WI38 (cell line): ENCODE results near the gene RAB3IL1.

Experiments used
- H3K4me3 ChIP-seq: 2 replicates; pipeline ENCODE4 v1.5.1; 2011; ENCODE audit warnings: low read depth, mild to moderate bottlenecking, control low read depth, low read length
- TF ChIP-seq, protein P1 (sequence below): IDR thresholded peaks from 2 replicates; pipeline ENCODE4 v1.5.1; 2012; ENCODE audit warnings: low read depth, mild to moderate bottlenecking, control low read depth, low read length

Gene RAB3IL1

DNA sequence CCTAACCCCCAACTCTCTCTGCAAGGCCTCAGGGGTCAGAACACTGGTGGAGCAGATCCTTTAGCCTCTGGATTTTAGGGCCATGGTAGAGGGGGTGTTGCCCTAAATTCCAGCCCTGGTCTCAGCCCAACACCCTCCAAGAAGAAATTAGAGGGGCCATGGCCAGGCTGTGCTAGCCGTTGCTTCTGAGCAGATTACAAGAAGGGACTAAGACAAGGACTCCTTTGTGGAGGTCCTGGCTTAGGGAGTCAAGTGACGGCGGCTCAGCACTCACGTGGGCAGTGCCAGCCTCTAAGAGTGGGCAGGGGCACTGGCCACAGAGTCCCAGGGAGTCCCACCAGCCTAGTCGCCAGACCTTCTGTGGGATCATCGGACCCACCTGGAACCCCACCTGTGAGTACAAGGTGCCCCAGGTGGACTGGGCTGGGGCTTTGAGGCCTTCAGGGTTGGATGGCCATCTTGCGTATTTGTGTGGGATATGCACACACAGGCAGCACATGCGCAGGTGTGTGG lies 32.7 kb upstream of the RAB3IL1 start, which contains the start of gene BEST1:
Gene BEST1, plus strand, starts transcription at position 317 of the 513 bp plus-strand sequence. CDS start 1,456 bp downstream, outside the sequence.
- TF ChIP-seq, protein P1, sequence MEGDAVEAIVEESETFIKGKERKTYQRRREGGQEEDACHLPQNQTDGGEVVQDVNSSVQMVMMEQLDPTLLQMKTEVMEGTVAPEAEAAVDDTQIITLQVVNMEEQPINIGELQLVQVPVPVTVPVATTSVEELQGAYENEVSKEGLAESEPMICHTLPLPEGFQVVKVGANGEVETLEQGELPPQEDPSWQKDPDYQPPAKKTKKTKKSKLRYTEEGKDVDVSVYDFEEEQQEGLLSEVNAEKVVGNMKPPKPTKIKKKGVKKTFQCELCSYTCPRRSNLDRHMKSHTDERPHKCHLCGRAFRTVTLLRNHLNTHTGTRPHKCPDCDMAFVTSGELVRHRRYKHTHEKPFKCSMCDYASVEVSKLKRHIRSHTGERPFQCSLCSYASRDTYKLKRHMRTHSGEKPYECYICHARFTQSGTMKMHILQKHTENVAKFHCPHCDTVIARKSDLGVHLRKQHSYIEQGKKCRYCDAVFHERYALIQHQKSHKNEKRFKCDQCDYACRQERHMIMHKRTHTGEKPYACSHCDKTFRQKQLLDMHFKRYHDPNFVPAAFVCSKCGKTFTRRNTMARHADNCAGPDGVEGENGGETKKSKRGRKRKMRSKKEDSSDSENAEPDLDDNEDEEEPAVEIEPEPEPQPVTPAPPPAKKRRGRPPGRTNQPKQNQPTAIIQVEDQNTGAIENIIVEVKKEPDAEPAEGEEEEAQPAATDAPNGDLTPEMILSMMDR = no peak
- H3K4me3 ChIP-seq = no peak within 1 kb of the TSS

DNA sequence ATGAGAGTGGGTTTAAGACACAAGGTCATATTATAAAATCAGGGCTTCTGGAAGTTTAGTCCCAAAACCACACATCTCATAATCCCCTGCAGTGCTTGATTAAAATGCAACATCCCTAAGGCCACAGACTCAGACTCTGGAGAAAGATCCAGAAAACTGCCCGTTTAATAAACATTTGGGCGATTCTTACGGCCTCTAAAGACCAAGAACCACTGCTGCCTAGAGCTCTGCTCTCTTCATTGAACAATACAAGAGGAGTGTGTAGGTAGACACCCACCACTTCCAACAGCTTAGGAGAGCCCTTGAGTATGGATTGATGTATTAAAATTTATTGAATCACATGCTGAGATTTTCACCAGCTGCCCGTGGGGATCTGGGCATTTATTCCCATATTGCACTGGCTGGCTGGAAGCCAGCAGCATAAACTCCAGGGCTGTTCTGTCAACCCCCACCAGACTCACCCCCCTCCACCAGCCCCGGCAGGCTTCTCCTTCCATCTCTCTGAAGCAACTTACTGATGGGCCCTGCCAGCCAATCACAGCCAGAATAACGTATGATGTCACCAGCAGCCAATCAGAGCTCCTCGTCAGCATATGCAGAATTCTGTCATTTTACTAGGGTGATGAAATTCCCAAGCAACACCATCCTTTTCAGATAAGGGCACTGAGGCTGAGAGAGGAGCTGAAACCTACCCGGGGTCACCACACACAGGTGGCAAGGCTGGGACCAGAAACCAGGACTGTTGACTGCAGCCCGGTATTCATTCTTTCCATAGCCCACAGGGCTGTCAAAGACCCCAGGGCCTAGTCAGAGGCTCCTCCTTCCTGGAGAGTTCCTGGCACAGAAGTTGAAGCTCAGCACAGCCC lies 32.0 kb upstream of the RAB3IL1 start:
- no peak overlapping the region for H3K4me3 ChIP-seq
- TF ChIP-seq, protein P1 = no peak

DNA sequence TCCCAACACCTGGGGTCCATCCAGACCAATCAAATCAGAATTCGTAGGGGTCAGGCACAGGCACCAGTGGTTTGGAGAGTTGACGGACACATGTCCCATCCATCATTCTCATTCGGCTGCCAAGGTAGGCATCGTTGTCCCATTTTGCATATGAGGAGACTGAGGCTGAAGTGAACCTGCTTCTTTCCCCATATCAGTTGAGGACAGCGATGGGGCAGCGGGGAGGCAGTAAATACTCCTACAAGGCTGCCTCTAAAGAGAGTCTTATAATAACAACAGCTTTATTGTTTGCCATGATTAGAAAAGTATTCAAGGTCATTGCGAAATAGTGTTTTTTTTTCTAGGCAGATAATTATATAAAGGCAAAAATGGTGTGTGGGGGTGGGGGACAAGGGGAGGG lies 31.1 kb upstream of the RAB3IL1 start:
- TF ChIP-seq, protein P1 = no peak
- H3K4me3 ChIP-seq = no peak overlapping the region

DNA sequence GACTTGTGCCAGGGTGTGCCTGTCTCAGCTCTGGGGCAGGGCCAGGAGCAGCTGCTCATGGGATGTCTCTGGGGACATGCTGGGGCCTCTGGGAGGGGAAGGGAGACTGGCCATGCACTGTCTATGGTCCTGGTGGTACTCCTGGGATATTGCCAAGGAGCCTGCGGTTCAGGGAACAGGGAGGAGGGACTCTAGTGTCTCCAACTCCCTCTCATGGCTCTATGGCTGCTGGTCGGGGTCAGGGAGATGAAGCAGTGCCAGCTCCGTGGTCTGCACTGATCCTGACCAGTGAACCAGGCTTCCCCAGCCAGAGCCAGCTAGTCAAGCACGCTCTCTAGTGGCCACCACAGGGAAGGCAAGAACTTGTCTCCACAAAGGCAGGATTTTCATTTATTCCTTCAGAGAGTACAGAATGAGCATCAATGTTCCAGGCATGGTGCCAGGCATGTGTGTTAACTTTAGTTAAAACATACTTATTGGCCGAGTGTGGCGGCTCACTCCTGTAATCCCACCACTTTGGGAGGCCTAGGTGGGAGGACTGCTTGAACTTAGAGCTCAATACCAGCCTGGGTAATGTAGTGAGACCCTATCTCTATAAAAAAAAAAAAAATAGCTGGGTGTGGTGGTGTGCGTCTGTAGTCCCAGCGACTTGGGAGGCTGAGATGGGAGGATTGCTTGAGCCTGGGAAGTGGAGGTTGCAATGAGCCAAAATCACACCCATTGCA lies 30.3 kb upstream of the RAB3IL1 start:
- TF ChIP-seq, protein P1 = peak; percentile 97
- H3K4me3 ChIP-seq = no peak overlapping the region

DNA sequence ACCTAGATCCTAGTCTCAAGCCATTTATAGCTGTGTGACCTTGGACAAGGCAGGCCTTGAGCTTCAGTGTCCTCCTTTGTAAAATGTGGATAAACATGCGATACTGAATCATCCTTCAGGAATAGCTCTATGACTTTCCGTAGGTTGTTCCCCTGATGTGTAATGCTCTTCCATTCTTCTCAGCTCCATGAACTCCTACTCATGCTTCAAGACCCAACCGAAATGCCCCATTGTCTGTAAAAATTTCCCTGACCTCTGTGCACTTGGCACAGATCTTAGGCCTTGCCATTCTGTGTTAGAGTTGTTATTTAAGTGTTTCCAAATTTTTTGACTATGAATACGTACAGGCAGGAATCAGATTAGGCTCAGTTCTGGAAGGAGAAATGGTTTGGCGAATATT lies 29.5 kb upstream of the RAB3IL1 start:
- TF ChIP-seq, protein P1 = no peak
- H3K4me3 ChIP-seq = no peak overlapping the region

DNA sequence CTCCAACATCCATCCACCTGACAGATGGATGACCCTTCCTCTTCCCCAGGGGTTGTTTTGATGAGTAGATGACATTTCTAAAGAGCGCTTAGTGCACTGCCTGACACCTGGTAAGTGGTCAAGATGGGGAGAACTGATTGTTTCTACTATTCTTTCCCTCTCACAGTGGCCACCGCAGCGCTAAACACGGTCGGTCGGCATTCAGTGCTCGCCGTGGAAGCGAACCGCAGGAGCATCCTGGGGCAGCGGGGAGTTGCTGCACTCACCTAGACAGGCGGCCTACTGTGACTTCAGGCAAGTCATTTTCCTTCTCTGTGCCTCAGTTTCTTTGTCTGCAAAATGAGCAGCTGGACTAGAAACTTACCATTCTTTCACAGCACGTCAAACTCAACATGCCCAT lies 27.8 kb upstream of the RAB3IL1 start:
- TF ChIP-seq, protein P1 = no peak
- H3K4me3 ChIP-seq = no peak overlapping the region

DNA sequence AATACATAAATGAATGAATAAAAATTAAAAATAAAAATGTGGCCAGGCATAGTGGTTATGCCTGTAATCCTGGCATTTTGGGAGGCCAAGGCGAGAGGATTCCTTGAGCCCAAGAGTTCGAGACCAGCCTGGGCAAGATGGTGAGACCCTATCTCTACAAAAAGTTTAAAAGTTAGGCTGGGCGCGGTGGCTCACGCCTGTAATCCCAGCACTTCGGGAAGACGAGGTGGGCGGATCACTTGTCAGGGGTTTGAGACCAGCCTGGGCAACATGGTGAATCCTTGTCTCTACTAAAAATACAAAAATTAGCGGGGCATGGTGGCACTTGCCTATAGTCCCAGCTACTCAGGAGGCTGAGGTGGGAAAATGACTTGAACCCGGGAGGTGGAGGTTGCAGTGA lies 23.1 kb upstream of the RAB3IL1 start:
- TF ChIP-seq, protein P1 = no peak
- no peak overlapping the region for H3K4me3 ChIP-seq
